Activated CD4-positive, alpha-beta T cell treated with anti-CD3 and anti-CD28 coated beads, Interleukin-2, amount 50 U/mL, for 48 hours (primary cell): ENCODE results near the gene ATF6B.
"Not testable (repeated sequence)": the region's sequence is repeated elsewhere in the genome, so short reads cannot be mapped to it uniquely, and the experiment has no call there.

Experiments
- DNase-seq, 2 experiments: peaks; one replicate each; pipeline ENCODE4 v3.0.0-alpha.2; 2020

Gene ATF6B

GRCh38 chr6:32079566-32080290 lies 48.3 kb downstream of the ATF6B start:
- no peak for DNase-seq

DNA sequence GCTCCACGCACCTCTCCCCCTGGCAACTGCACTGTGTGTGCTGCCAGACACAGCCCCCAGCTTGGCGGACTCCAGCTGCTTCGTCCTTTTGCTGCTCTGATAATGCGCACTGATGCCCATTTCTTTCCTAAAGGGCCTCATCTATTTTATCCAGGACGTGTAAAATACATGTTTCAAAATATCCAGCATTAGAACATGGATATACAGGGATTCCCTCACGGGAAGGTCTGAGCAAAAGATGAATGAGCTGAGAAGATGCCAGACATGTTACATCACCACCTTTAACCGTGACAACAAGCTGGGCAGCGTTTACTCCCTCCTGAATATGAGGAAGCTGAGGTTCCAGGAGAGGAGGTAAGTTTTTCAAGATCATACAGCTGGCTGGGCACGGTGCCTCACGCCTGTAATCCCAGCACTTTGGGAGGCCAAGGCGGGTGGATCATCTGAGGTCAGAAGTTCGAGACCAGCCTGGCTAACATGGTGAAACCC lies 51.7 kb downstream of the ATF6B start:
- no peak for DNase-seq

DNA sequence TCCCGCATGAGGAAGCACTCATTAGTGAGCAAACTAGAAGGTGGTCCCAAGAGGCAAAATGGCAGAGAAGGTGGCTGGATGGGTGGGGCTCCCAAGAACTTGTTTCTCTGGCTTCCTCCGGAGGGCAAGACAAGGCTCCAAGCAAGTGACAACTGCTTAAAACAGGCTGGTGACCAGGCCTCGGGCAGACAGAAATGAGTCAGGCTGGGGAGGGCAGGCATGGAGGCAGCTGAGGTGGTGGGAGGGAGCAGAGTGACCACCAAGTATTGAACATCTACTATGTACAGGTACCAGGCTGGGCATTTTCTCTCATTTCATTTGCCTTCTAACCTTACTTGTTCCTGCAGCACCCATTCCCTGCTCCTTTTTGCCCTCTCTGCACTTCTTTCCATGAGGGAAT lies 52.3 kb downstream of the ATF6B start:
- DNase-seq: no peak

DNA sequence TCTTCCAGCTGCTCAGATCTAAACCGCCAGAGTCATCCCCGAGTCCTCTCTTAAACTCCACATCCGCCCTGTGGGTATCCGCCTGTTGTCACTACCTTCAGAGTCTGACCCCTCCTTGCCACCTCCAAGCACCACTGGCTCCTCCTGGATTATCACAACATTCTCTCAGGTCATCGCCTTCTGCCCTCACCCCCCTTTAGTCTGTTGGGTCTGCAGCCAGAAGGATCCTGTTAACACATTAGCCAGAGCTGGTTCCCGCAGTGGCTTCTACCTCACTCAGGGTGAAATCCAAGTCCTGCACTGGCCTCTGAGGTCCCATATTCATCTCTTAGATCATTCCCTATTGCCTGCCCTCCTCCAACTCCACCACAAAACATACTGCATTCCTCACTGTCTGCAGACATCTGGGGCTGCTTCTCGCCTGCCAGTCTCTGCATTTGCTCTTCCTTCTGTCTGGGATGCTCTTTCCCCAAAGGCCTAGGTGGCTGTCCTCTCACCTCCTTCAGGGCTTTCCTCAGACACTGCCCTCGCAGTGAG lies 53.0 kb downstream of the ATF6B start:
- DNase-seq: no peak

- DNase-seq: no peak
Observed at GRCh38 chr6:32073613-32074012, 54.4 kb downstream of the ATF6B start.

GRCh38 chr6:32073101-32073500 lies 54.9 kb downstream of the ATF6B start:
- no peak for DNase-seq

DNA sequence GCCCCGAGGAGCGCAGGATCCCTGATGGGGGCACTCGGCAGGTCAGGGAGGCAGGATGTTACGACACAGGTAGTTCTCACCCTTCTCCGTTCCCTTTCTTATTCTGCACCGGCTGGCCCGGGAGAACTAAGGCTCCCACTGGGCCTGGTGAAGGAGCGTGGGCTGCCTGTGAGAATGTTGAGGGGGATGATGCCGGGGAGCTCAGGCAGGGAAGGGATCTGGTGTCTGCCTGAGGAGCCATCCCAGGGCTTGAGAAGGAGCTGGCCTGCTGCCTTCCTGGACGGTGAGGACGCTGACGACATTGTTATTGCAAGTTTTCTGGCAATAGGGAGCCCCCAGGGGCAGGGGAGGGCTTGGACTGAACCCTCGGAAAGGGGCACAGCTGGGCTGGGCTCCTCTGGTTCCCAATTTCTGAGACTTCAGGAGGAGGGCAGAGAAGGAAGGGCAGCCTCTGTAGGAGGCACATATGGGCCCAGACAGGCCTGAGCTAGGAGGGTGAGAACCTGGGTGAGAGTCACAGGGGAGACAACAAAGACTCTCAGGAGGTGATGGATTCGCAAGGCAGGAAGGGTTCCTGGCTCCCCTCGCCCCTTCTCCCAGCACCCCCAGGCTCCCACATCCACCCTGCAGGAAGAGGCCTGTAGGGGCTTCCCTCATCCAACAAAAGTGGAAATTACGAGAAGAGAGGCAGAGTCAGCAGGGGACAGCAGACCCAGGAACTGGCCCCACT lies 57.1 kb downstream of the ATF6B start:
- no peak for DNase-seq

DNA sequence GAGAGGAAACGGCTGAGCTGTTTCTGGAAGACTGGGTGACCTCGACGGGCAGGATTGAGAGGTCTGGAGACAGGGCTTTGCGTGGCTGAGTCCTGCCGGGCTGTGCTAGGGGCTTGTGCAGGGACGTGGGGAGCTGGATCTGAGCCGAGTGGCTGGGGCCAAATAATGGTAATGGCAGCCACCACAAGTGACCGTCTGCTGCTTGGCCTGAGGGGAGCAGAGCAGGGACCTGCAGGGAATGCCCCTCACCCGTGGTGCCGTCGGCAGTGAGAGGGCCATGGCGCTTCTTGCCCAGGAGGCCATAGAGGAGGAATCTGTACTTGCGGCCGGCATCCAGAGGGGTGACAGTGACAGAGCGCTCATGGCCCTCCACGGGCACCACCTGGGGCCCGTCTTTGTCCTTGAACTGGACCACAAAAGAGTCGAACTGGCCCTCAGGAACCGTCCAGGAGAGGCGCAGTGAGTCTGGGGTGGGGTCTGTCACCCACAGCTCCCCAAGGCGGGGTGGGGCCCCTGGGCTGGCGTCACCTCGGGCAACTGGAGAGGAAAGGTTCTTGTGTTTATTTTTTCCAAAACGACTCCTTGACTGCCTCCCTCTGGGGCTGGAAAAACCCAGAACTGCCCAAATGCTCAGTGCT lies 58.0 kb downstream of the ATF6B start:
- no peak for DNase-seq

- no peak for DNase-seq
Observed at GRCh38 chr6:32069460-32069859, 58.6 kb downstream of the ATF6B start.

GRCh38 chr6:32068867-32069266 lies 59.2 kb downstream of the ATF6B start:
- no peak for DNase-seq

GRCh38 chr6:32068315-32068714 lies 59.7 kb downstream of the ATF6B start:
- not testable (repeated sequence) for DNase-seq

- DNase-seq: not testable (repeated sequence)
Observed at GRCh38 chr6:32067521-32067920, 60.5 kb downstream of the ATF6B start.
